ENCODE measurements around the gene RPAP2.
A peak's percentile ranks its signal among the peaks of the same experiment; 100 is the strongest.
"Not testable (repeated sequence)": the region's sequence is repeated elsewhere in the genome, so short reads cannot be mapped to it uniquely, and the experiment has no call there.

The RPAP2 gene

DNA sequence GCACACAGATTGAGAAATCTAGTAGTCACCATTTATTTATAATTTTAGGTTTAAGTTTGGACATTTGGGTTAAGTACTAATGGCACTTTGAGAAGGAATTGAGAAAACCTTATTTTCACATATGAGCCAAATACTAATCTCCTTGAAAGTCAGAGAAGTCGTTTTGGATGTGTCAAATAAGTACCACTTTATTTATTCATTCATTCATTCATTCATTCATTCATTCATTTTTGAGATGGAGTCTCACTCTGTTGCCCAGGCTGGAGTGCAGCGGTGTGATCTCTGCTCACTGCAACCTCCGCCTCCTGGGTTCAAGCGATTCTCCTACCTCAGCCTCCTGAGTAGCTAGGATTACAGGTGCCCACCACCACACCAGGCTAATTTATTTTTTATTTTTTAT, 79.1 kb downstream of the RPAP2 start:
- DNase-seq, result not testable (repeated sequence)

DNA sequence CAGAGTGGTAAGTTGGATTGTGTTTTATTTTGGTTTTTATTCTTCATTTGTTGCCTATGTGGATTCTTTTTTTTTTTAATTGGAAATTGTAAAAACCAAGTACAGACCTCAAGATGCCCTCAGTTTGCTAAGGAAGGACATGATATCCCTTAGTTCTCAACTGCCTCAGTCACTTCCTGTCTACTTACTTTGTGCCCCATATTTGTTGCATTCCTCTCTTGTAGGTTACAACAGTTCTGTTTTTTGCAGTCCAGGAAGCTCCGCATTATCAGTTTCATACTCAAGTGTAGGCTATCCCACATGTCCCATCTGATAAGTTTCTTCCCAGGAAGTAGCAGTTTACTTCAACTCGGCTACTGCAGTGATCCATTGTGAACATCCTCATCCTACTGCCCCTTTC, 82.0 kb downstream of the RPAP2 start:
- DNase-seq, result no peak

DNA sequence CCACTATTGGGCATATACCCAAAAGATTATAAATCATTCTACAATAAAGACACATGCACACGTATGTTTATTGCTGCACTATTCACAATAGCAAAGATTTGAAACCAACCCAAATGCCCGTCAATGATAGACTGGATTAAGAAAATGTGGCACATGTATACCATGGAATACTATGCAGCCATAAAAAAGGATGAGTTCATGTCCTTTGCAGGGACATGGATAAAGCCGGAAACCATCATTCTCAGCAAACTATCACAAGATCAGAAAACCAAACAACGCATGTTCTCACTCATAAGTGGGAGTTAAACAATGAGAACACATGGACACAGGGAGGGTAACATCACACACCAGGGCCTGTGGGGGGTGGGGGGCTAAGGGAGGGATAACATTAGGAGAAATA, 95.1 kb downstream of the RPAP2 start:
- DNase-seq, result not testable (repeated sequence)

DNA sequence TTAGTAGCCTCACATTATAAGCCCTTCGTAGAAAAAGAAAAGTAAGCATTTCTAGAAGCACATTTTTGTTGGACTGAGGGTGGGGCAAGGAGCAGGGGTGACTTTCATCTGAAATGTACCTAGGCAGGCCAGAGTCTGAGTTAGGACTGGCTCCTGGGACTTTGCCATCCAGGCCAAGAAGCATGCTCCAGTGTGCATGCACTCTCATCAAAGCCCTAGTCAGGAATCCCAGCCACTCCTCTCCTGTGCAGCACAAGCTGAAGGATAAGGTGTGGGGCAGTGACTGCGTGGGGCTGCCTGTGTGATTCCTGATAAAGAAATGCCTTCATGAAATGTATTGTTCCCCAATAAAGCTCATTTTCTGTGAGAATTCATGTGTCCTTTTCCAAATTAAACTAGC, 99.7 kb downstream of the RPAP2 start:
- no peak for DNase-seq

DNA sequence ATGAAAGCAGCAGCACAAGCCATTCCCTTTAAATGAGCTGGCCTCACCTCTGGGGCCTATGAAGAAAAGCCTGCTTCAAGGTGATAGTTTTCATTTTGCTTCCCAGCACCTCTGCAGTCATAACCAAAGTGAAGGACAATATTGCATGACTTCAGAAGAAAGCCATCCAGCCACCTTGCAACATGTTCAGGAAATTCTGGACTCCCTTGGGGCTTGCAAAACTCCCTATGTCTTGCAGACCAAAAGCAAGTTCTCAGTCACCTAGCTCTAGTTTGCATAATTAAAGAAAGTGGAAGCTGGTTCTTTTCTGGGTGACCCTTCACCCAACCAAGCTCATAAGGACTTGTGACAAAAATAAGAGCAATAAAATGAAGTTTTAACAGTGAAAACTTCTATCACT, 100.2 kb downstream of the RPAP2 start:
- no peak for DNase-seq

DNA sequence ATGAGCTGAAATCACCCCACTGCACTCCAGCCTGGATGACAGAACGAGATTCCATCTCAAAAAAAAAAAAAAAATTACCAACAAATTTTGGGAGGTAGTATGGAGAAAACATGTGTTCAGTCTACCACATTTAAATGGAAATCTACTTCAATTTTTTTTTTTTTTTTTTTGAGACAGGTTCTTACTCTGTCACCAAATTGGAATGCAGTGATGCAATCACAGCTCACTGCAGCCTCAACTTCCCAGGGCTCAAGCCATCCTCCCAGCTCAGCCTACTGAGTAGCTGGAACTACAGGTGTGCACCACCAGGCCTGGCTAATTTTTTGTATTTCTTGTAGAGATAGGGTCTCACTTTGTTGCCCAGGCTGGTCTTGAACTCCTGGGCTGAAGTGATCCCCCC, 105.8 kb downstream of the RPAP2 start:
- no peak for DNase-seq

DNA sequence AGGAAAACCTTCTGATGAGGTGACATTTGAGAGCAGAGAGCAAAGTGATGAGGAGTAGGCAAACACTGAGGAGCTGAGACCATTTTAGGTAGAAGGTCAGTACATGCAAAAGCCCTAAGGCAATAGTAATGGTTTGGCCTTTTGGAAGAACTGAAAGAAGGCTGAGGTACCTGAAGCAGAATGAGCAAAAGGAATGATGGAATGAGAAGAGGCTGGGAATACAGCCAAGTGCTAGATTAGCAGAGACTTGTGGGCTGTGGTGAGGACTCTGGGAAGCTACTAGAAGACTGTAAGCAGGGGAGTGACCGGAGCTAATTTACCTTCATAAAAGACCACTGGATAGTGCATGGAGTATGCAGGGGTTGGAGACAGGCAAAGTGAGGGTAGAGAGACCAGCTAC, 110.0 kb downstream of the RPAP2 start:
- no peak for DNase-seq

DNA sequence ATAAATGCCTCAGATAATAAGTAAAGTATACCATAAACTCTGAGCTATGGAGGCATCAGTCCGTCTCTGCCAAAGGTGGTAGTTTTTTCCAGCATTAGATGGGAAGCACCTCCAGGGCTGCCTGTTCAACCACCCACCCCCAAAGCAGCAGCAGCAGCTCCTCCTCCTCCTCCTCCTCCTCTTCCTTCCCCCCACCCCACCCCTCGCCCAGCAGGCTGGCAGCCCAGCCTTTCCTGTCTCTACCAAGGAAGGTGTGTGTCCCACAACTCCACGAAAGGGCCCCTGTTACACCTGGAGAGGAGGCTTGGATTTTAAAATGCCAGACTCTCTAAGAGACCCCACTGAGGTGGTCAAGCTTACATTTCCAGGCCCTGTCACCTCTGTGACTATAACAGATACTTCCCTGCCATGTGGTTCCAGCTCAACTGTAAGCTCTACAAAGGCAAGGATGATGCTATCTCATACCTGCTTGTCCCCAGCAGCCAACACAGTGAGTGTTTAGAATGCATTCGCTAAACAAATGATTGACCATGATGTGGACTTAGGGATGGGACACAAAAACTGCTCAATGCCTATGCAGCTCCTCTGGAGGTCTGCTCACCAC, 111.2 kb downstream of the RPAP2 start:
- no peak for DNase-seq

DNA sequence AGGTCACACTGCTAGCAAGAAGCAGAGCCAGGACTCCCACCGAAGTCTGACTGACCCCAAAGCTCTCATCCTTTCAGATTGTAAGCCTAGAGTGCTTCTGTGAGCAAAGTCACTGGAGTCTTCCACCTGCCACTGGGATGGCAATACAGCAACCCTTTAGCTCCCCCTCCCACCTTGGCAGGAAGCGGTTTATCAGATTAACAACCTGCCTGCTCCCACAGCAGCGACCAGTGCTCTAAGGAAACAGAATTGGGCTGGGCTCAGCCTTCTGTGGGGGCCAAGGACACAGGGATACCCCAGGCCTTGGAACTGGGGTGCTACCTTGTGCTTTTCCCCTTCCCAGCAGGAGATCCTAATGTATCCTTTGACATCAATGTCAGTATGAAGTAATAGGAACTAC, 111.8 kb downstream of the RPAP2 start:
- DNase-seq, result peak in 1 of 2 experiments; percentile 3

DNA sequence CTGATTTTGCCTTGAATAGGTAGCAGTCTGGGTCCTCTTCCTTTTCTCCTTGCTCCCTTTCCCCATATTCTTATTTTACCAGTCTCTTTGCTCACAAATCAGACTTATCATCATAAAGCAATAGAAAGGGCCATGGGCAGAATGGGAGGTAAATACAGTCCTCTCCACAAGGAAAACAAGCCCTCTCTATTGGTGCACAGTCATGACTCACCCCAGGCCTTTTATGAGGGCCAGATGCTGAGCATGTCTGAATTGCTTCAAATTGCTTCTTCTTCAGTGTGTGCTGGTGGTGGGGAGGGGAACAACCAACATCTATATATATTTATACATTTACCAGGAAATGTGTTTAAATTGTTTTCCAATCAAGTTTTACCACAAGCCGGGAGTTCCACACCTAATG, 112.7 kb downstream of the RPAP2 start:
- no peak for DNase-seq

DNA sequence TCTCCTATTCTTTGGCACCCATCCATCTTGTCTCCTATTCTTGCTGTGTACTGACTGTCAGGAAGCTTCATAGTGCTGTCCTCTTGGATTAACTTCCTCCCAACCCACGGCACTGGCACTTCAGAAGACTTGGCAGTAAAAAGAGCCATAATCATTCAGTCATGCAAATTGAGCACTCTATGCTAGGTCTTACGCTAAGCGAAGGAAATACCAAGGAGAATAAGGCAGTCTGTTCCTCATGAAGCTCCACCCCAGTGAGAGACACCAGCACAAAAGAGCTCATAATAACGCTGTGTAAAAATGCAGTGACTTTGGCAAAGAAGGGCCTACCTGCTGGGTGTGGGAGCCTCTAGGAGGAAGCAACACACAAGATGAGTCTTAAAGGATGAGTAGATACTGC, 120.8 kb downstream of the RPAP2 start:
- no peak for DNase-seq

DNA sequence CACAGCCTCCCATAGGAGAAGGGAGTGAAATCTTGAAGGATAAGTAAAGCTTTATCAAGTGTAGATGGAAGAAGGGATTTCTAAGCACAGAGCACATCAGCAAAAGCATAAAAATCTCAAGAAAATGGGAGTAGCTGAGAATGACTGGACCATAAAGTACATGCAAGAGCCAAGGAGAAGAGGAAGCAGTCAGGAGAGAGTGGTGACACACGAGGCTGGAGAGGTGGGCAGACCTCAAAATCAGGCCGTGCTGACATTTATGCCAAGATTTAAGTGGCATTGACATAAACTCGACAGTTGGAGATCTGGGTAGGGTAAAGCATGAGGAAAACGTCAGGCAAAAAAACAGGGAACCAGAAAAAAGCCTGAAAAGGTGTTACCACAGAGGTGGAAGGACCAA, 125.5 kb downstream of the RPAP2 start:
- DNase-seq, result no peak

DNA sequence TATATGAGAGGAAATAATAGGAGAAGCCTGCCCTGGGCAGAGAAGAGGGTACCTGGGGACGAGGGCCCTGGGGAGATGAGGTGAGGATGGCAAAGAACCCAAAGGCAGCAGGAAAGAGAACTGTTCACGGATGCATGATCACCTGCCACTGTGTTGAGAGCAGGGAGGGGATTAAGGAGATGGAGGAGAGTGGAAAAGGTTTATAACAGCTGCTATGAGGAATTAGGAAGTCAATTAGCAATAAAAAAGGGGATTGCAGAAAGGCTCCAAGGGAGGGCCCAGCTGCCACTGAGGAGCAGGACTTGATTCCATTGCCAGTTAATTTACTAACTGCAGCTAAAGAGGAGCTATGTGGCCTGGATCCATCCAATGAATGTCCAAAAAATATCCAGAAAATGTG, 126.8 kb downstream of the RPAP2 start:
- no peak for DNase-seq

DNA sequence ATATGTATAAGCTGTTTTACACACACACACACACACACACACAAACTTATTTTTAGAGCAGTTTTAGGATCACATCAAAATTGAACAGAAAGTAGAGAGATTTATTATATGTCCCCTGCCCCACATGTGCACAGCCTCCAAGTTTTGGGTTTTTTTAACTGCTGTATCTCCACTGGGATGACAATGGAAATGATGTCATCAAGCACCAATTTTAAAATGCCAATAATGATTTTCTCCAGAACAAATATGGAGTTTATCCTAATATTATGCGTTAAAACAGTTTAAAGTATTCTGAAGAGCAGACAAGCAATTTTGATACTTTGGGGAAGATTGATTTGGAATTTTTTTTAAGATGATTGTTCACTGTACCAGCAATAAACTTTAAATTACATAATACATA, 131.2 kb downstream of the RPAP2 start:
- no peak for DNase-seq

DNA sequence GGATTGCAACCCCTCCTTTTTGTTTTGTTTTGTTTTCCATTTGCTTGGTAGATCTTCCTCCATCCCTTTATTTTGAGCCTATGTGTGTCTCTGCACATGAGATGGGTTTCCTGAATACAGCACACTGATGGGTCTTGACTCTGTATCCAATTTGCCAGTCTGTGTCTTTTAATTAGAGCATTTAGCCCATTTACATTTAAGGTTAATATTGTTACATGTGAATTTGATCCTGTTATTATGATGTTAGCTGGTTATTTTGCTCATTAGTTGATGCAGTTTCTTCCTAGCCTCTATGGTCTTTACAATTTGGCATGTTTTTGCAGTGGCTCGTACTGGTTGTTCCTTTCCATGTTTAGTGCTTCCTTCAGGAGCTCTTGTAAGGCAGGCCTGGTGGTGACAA, 135.7 kb downstream of the RPAP2 start:
- DNase-seq, result not testable (repeated sequence)

DNA sequence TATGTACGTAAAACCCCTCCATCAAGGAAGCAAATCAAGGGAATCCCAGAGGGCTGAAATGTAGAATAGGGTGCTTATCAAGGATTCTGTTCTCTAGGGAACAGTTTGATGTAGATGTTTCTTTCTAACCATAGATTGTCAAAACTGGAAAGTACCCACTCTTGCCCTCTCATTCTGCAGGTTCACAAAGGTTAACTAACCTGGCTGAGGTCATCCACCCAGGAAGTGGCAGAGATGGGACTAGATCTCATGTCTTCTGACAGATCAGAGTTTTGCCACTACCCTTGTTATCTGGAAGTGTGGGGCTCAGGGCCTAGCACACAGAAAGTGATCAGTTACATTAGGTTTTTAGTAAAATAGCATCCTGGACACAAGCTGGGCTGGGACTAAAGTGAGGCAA, 140.4 kb downstream of the RPAP2 start:
- DNase-seq, result no peak

DNA sequence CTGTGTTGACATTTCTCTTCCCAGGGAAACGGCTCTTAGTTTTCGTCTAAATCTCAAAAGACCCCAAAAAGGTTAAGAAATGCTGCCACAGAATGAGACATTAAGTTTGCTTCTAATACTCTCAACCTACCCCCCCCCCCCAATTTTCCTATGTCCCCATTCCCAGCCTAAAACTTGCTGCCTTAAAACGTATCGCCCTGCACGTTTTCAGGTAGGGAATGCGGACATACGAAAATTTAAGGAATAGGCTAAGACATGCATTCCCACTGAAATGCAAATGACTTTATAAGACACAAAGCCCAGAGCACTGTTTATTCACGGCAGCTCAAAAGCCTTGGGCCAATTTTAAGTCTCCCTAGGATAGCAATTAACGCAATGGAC, 142.4 kb downstream of the RPAP2 start:
- DNase-seq, result no peak

DNA sequence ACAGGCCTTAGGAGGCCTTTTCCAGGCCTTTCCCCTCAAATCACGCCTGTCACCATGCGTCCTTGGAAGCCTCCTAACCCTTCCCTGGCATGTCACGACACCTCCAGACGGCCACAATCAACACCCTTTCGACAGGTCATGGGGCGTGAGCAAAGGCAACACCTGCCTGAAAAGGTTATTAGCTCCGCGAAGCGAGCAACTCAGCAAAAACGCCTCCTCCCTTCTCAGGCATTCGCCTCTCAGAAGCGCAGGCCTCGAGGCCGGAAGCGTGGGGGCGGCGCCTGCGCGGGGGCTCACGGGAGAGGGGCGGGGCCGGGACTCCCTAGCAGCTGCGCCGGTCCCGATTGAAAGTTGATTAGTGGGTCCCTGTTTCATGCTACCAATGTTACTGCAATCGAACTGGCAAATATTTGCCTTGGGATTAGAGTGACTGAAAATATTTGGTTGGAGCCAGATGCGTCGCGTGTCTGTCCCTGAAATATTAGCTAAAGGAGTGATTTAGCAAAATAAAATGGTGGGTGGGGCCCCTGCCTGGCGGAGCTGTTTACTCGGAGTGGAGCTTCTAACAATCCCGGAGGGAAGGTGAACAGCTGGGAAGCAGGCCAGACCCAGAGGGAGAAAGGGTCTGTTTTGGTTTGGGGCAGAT, 143.0 kb downstream of the RPAP2 start:
- no peak for DNase-seq

DNA sequence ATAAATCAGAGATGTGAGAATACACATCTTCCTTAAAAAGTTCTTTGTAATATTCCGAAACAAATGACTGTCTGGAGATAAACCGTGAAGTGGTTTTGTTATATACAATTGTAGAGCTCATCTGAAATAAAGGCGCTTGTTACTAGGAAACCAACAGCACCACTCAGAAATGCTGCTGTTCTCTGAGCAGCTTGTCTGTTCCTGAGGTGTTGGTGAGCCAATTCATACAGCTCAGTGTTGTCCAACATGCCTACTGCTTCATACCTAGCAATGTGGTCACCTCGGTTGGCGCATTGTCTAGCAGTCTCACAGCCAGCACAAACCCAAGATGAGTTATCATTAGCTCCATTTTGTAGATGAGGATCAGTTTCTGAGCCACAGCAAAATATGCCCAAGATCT, 143.5 kb downstream of the RPAP2 start:
- no peak for DNase-seq

DNA sequence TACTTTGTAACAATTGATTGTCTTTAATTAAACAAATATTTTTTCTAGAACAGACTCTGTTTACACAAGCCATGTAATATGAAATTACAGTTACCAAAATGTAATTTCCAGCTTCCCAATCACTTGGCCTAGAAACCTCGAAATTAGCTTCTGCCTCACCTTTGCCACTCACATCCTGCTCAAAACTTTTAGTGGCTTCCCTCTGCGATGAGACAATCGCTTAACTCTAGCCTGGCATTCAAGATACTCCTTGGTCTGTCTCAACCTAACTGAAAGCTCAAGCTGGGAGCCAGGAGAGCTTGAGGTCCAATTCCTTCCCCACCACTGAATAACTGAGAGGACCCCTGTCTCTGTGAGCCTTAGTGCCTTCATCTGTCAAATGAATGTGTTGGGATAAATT, 145.0 kb downstream of the RPAP2 start:
- DNase-seq, result no peak

DNA sequence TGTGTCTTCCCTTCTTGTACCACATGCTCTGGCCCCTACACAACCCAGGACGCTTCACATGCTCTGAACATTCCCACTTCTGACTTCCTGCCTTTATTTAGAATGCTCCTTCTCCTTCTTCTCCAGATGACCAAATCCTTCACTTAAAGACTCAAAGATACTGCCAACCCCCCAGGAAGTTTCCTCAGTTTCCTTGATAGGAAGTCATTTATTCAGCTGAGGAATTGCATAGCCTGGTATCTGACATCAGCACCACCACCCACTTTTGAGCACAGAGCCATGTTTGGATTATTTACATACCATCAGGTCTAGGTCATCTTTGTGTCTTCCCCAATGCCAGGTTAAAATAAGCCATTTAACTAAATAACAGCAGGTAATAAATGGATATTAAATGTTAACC, 145.5 kb downstream of the RPAP2 start:
- DNase-seq, result no peak

DNA sequence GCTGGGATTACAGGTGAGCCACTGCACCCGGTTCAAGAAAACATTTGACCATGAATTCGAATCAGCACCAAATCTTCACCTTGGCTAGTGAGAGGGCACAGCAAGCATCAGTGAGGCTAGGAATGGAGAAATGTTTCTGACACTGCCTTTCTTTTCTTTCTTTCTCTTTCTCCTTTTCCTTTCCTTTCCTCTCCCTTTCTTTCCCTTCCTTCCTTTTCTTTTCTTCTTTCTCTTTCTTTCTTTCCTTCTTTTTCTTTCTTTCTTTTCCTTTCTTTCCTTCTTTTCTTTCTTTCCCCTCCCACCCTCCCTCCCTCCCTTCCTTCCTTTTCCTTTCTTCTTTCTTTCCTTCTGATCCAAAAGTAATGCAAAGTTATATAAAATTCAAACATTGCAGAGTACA, 147.0 kb downstream of the RPAP2 start:
- DNase-seq, result no peak

DNA sequence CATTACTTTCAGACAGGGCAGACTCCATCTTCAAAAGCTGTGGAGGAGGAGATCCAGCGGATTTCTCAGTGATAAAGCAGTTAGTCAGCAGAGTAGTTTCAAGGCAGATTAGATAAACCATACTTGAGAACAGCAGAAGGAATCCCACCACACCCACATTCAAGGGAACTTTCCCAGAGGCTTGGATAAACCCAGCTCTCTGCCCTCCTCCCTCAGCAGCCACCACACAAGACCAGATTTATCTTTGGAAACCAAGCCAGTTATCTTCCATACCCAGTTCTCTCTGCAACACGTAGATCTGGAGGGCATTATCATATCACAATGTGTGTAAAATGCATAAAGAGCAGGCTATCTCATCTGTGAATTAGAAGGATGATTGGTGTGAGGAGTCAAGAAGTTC, 147.7 kb downstream of the RPAP2 start:
- no peak for DNase-seq

DNA sequence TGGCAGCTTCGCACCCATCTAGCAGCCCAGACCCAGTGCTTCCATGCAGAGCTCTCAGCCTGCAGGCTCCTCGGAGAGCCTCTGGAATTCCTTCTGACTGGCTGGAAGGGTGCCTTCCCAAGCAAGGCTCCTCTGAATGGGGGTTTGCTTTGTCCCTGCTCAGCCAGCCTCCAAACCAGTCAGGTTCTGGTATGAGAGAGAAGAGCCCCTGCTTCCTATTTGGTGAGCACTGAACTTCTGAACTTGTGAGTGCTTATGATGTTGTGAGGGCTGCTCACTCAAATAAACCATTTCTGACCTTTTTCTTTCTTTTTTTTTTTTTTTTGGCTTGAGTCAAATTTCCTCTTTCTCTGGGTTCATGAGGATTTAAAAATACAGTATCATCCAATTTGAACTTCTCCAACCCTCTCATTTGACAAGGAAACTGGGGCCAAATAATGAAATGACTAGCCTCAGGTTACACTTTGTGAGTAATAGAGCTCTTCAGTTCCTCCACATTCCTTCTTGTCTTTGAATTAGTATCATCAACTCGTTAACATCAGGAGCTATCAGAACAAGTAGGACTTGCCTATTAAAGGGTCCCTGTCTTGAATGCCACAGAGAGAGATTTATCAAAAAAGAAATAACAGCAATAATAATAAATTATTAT, 148.3 kb downstream of the RPAP2 start:
- no peak for DNase-seq

DNA sequence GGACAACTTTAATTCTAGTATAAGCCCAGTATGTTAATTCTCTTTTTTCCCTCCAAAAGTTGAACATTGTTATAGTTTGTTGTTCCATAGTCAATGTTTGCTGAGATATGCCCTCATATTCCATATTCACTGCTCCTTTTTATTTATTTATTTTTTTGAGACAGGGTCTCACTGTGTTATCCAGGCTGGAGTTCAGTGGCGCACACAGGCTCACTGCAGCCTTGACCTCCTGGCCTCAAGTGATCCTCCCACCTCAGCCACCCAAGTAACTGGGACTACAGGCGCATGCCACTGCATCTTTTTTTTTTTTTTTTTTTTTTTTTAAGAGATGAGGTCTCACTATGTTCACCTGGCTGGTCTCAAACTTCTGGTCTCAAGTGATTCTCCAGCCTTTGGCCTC, 149.1 kb downstream of the RPAP2 start:
- no peak for DNase-seq
